ENCODE results near the gene HECTD2.

DNA sequence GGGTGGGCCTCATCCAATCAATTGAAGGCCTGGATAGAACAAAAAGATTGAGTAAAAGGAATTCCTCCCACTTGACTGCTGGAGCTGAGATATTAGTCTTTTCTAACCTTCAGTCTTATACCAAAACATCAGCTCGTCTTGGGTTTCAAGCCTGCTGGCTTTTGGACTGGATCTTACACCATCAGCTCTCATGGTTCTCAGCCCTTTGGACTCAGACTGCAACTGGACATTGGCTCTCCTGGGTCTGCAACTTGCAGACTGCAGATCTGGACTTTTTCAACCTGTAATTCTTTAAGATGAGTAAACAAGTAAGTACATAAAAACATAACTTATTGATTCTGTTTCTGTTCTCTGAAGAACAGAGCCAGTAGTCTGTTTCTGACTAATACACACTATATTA is 149.0 kb downstream of the HECTD2 start:
- TF ChIP-seq CTCF (conservative IDR thresholded peaks at IDR 0.05; ENCODE audit: low read length) (no peak), EZH2phosphoT487 (IDR thresholded peaks at IDR 0.05; ENCODE audit: borderline replicate concordance) (no peak)
